Trophoblast cell (in vitro differentiated cells and primary cell): ENCODE data around the gene ETV6.

Experiments used
- DNase-seq, 2 donors: peaks; one replicate each; pipeline ENCODE4 v3.0.0-alpha.2; 2016
- H2AFZ ChIP-seq: 2 replicates; pipeline ENCODE4 v1.6.1; 2013; ENCODE audit warnings: low read length, moderate library complexity, mild to moderate bottlenecking; ENCODE audit not compliant: insufficient read depth, poor library complexity
- H2AK5ac ChIP-seq: 2 replicates; pipeline ENCODE4 v1.6.1; 2013; ENCODE audit warnings: mild to moderate bottlenecking, low read length
- H2BK120ac ChIP-seq: 2 replicates; pipeline ENCODE4 v1.6.1; 2013; ENCODE audit warnings: low read length, mild to moderate bottlenecking, moderate library complexity; ENCODE audit not compliant: insufficient read depth, poor library complexity
- H2BK12ac ChIP-seq: 2 replicates; pipeline ENCODE4 v1.6.1; 2013; ENCODE audit warnings: mild to moderate bottlenecking, low read length, moderate library complexity
- H2BK5ac ChIP-seq: 2 replicates; pipeline ENCODE4 v1.6.1; 2013; ENCODE audit warnings: low read length, low read depth, moderate library complexity, mild to moderate bottlenecking; ENCODE audit not compliant: poor library complexity
- H3K14ac ChIP-seq: 2 replicates; pipeline ENCODE4 v1.6.1; 2013; ENCODE audit warnings: mild to moderate bottlenecking, low read length
- H3K18ac ChIP-seq: 2 replicates; pipeline ENCODE4 v1.6.1; 2013; ENCODE audit warnings: mild to moderate bottlenecking, low read length
- H3K23ac ChIP-seq: 2 replicates; pipeline ENCODE4 v1.6.1; 2013; ENCODE audit warnings: low read length
- H3K27ac ChIP-seq: 2 replicates; pipeline ENCODE4 v1.5.1; 2013; ENCODE audit warnings: low read depth, mild to moderate bottlenecking, inconsistent platforms, low read length, moderate library complexity
- H3K27me3 ChIP-seq: 2 replicates; pipeline ENCODE4 v1.6.1; 2013; ENCODE audit warnings: inconsistent platforms, mild to moderate bottlenecking, low read length, moderate library complexity; ENCODE audit not compliant: insufficient read depth
- H3K36me3 ChIP-seq, 2 experiments: 1 replicate in 1 of 2; 2 replicates in 1 of 2; pipeline ENCODE4 v1.6.1; 2013; ENCODE audit warnings: low read length in 2 of 2, mild to moderate bottlenecking in 2 of 2, moderate library complexity in 1 of 2; ENCODE audit not compliant: insufficient read depth in 2 of 2, control insufficient read depth in 1 of 2
- H3K4ac ChIP-seq: 2 replicates; pipeline ENCODE4 v1.6.1; 2013; ENCODE audit warnings: low read depth, mild to moderate bottlenecking, low read length, moderate library complexity
- H3K4me1 ChIP-seq, 2 experiments: 1 replicate in 1 of 2; 2 replicates in 1 of 2; pipeline ENCODE4 v1.6.1; 2013; ENCODE audit warnings: low read length in 2 of 2, mild to moderate bottlenecking in 2 of 2, moderate library complexity in 1 of 2; ENCODE audit not compliant: insufficient read depth in 2 of 2, control insufficient read depth in 1 of 2
- H3K4me2 ChIP-seq: 2 replicates; pipeline ENCODE4 v1.6.1; 2013; ENCODE audit warnings: inconsistent platforms, mild to moderate bottlenecking, low read length, moderate library complexity
- H3K4me3 ChIP-seq: 2 replicates; pipeline ENCODE4 v1.5.1; 2013; ENCODE audit warnings: mild to moderate bottlenecking, low read depth, low read length, inconsistent platforms
- H3K79me1 ChIP-seq: one replicate; pipeline ENCODE4 v1.6.1; 2013; ENCODE audit warnings: low read length
- H3K79me2 ChIP-seq: 2 replicates; pipeline ENCODE4 v1.6.1; 2013; ENCODE audit warnings: low read length, mild to moderate bottlenecking; ENCODE audit not compliant: control insufficient read depth, insufficient read depth, poor library complexity
- H3K9ac ChIP-seq: 2 replicates; pipeline ENCODE4 v1.6.1; 2013; ENCODE audit warnings: mild to moderate bottlenecking, low read length
- H3K9me3 ChIP-seq: 2 replicates; pipeline ENCODE4 v1.6.1; 2013; ENCODE audit warnings: low read depth, mild to moderate bottlenecking, control low read depth, inconsistent platforms, low read length; ENCODE audit not compliant: insufficient read depth
- H4K12ac ChIP-seq: 2 replicates; pipeline ENCODE4 v1.6.1; 2013; ENCODE audit warnings: low read depth, mild to moderate bottlenecking, low read length, moderate library complexity
- H4K8ac ChIP-seq: 2 replicates; pipeline ENCODE4 v1.6.1; 2013; ENCODE audit warnings: low read depth, mild to moderate bottlenecking, low read length, moderate library complexity
- H4K91ac ChIP-seq: one replicate; pipeline ENCODE4 v1.6.1; 2013; ENCODE audit warnings: low read depth, mild to moderate bottlenecking, low read length, moderate library complexity
- WGBS: extraction: QIAGEN DNeasy Blood & Tissue Kit; methylation state at CpG from one replicate; pipeline ENCODE4 v1.1.7; 2013; ENCODE audit warnings: missing lambda C conversion rate; ENCODE audit not compliant: insufficient read length, insufficient coverage; ENCODE audit errors: extremely low coverage; 5-methylcytosine and 5-hydroxymethylcytosine counted together

ETV6 gene

DNA sequence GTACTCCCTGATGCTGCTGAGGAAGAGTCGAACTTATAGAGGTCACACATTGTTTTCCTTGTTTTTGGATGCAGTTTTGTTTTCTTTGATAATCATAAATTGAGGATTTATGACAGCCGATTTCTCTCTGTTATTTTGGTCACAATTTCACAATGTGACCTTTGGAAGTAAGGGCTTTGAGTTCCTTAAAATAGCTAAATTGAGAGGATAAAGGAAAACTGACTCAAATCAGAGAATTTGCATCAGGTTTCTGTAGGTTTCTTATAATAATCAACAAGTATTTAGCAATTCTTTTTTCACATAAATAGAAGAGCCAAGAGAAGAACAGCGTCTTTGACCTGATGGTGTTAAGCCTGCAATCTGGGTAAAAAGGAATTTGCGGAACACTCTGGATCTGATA, 66.1 kb downstream of the ETV6 start:
- H3K18ac ChIP-seq = no peak overlapping the region
- H3K79me2 ChIP-seq = peaks cover 2% of the 10 kb centered on the region
- no peak overlapping the region for H4K8ac ChIP-seq
- H3K9ac ChIP-seq = no peak overlapping the region
- no peaks in the 10 kb centered on the region for H3K9me3 ChIP-seq
- no peak overlapping the region for H2AK5ac ChIP-seq
- H3K4me2 ChIP-seq = no peak overlapping the region
- H2BK120ac ChIP-seq = no peak overlapping the region
- no peaks in the 10 kb centered on the region for H3K27me3 ChIP-seq
- H3K36me3 ChIP-seq = no peaks in the 10 kb centered on the region
- H2BK12ac ChIP-seq = no peak overlapping the region
- H2BK5ac ChIP-seq = no peak overlapping the region
- H3K23ac ChIP-seq = no peak overlapping the region
- H3K4me1 ChIP-seq = peaks cover 21 to 26% of the 10 kb centered on the region in 2 experiments
- H3K4me3 ChIP-seq = no peak overlapping the region
- H3K4ac ChIP-seq = no peak overlapping the region
- no peak overlapping the region for H3K27ac ChIP-seq
- H4K12ac ChIP-seq = no peak overlapping the region
- DNase-seq = no peak
- H3K14ac ChIP-seq = no peak overlapping the region
- no peak overlapping the region for H4K91ac ChIP-seq
- H2AFZ ChIP-seq = no peak overlapping the region
- peaks cover 15% of the 10 kb centered on the region for H3K79me1 ChIP-seq
- WGBS = no CpG with 5 or more reads among the region's 4 CpGs

DNA sequence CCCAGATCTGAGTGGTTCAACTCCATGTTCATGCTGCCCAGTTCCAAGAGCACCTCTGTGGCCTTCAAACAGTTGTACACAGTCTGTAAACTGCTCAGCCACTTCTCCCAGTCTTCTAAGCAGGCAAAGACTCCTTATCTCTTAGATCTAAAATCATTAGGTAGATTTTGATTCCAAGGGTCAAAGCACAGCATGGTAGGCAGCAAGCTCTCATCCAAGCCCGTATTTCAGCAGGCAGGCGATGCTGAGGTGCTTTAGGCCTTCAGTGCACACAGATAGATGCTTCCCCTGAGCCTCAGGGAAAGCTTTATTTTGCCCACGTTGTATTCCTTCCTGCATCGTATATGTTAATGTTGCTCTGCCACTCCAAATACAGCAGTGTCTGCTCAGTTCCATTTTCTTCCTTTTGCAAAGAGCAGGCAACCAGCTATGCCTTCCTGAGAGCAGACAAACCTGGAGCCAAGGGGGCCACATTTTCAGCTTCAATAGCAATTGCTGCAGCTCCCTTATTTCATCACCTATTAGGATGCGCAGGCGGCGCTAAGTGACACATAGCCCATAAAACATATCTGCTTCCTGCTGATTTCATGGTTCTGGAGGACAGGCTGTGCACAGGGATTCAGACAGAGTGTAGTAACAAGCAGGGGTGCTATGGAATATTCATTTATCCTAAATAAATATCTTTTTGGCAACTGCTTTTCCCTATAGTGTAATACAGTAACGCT, 67.5 kb downstream of the ETV6 start:
- H3K9ac ChIP-seq = no peak overlapping the region
- H3K9me3 ChIP-seq = no peaks in the 10 kb centered on the region
- H3K36me3 ChIP-seq = no peaks in the 10 kb centered on the region
- H3K4me2 ChIP-seq = no peak overlapping the region
- H3K18ac ChIP-seq = no peak overlapping the region
- DNase-seq = no peak
- H2BK12ac ChIP-seq = no peak overlapping the region
- no peak overlapping the region for H4K8ac ChIP-seq
- H4K12ac ChIP-seq = no peak overlapping the region
- H3K4ac ChIP-seq = no peak overlapping the region
- no peak overlapping the region for H2BK120ac ChIP-seq
- H2AFZ ChIP-seq = no peak overlapping the region
- H2AK5ac ChIP-seq = no peak overlapping the region
- no peak overlapping the region for H2BK5ac ChIP-seq
- no peak overlapping the region for H3K14ac ChIP-seq
- peaks cover 14% of the 10 kb centered on the region for H3K79me1 ChIP-seq
- H3K27me3 ChIP-seq = no peaks in the 10 kb centered on the region
- no peak overlapping the region for H3K23ac ChIP-seq
- H4K91ac ChIP-seq = no peak overlapping the region
- no peak overlapping the region for H3K4me3 ChIP-seq
- H3K27ac ChIP-seq = no peak overlapping the region
- WGBS = no CpG with 5 or more reads among the region's 8 CpGs
- H3K4me1 ChIP-seq = peaks cover 21 to 23% of the 10 kb centered on the region in 2 experiments
- H3K79me2 ChIP-seq = peaks cover 2% of the 10 kb centered on the region

DNA sequence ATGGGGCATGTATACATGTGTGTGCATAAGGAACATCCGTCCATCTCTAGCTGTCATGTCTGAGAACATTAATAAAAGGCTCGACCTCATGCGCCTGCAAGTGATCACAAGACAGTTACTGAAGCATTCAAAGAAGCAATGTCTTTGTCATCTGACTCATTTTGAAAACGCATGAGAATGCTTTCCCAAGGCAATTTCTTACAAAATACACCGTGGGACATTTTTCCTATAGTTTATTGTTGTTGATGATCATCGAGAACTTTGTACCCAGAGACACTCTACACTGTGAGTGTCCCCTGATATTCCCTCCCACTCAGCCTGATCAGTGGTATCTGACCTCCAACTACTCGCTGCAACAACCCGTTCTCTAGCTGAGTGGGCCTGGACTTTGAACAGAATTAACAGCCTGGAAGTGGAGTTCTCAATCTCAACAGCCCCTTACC, 68.1 kb downstream of the ETV6 start:
- Histone ChIP-seq H4K91ac (peak overlapping the region; percentile 64), H4K8ac (peak overlapping the region; percentile 43), H3K23ac (no peak overlapping the region), H2BK120ac (peak overlapping the region; percentile 48), H3K18ac (no peak overlapping the region), H3K14ac (peak overlapping the region; percentile 71), H3K27ac (peak overlapping the region; percentile 44), H3K79me1 (peaks cover 14% of the 10 kb centered on the region), H2BK5ac (peak overlapping the region; percentile 80), H3K4me1 (peaks cover 21 to 23% of the 10 kb centered on the region in 2 experiments), H3K4ac (no peak overlapping the region), H3K79me2 (peaks cover 2% of the 10 kb centered on the region), H3K9me3 (no peaks in the 10 kb centered on the region), H2AK5ac (peak overlapping the region; percentile 57), H2AFZ (no peak overlapping the region), H3K4me2 (no peak overlapping the region), H3K36me3 (no peaks in the 10 kb centered on the region), H2BK12ac (peak overlapping the region; percentile 56), H3K27me3 (no peaks in the 10 kb centered on the region), H3K9ac (no peak overlapping the region), H3K4me3 (no peak overlapping the region), H4K12ac (no peak overlapping the region)
- no CpG with 5 or more reads among the region's 8 CpGs for WGBS
- peak in 1 of 2 donors; percentile 23 for DNase-seq

DNA sequence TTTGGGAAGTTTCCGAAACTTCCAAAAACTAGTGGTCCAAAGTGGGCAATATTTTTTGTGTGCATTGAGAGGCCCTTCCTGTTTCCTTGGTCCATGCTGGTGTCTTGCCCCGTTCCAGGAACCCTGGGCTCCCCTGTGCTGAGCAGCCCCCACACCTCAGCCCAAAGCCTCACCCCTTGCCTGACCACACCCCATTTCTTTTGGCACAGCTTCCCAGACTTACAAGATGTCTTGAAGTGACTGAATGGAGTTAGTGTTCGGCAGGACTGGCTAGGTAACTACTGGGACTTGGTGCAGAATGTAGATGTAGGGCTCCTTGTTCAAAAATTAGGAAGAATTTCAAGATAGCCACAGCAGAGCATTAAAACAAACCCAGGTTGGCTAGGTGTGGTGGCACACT, 68.6 kb downstream of the ETV6 start:
- H3K9me3 ChIP-seq = no peaks in the 10 kb centered on the region
- H2BK120ac ChIP-seq = peak overlapping the region; percentile 99
- H3K27ac ChIP-seq = peak overlapping the region; percentile 96
- H2BK5ac ChIP-seq = peak overlapping the region; percentile 98
- peak overlapping the region; percentile 96 for H3K18ac ChIP-seq
- peak overlapping the region; percentile 89 for H3K4ac ChIP-seq
- H3K27me3 ChIP-seq = no peaks in the 10 kb centered on the region
- H3K14ac ChIP-seq = peak overlapping the region; percentile 92
- H3K79me1 ChIP-seq = peaks cover 14% of the 10 kb centered on the region
- no peak overlapping the region for H3K4me2 ChIP-seq
- H2AK5ac ChIP-seq = peak overlapping the region; percentile 100
- no peak overlapping the region for H3K4me3 ChIP-seq
- peak overlapping the region; percentile 69 for H2AFZ ChIP-seq
- DNase-seq = no peak
- no peaks in the 10 kb centered on the region for H3K36me3 ChIP-seq
- peaks cover 21 to 23% of the 10 kb centered on the region in 2 experiments for H3K4me1 ChIP-seq
- no peak overlapping the region for H3K9ac ChIP-seq
- H2BK12ac ChIP-seq = peak overlapping the region; percentile 97
- H3K23ac ChIP-seq = no peak overlapping the region
- WGBS = no CpG with 5 or more reads among the region's 3 CpGs
- H4K91ac ChIP-seq = peak overlapping the region; percentile 95
- H4K8ac ChIP-seq = peak overlapping the region; percentile 82
- peak overlapping the region; percentile 91 for H4K12ac ChIP-seq
- H3K79me2 ChIP-seq = peaks cover 2% of the 10 kb centered on the region
